A549 (cell line): ENCODE measurements around the gene SHH. TPM values are rescaled to one million over a fixed set of nuclear protein-coding genes. Genes with fewer than 3 reads are reported as not detected.

ENCODE experiments used
- ATAC-seq, 2 experiments: fragments of 200-7000 bp in 1 of 2; fragments of >200 bp in 1 of 2; cut with Nextera tagmentation in 1 of 2; cut with Tn5 transposase in 1 of 2; 3 replicates each; pipeline versions ENCODE4 v1.8.0 to v1.9.1; 2018 to 2020; ENCODE audit warnings: mild to moderate bottlenecking in 1 of 2, moderate library complexity in 1 of 2
- CTCF ChIA-PET: fragments of 300-600 bp; sonication (Branson Sonifier 250); formaldehyde crosslinking; extraction: SDS; loops from one replicate; lab custom pipeline; 2021; ENCODE audit warnings: antibody characterized with exemption, inconsistent platforms; lab: Yijun Ruan, JAX
- POLR2A ChIA-PET: fragments of 350-600 bp; formaldehyde crosslinking; extraction: SDS; loops from one replicate; lab custom pipeline; 2021; ENCODE audit warnings: antibody characterized with exemption, inconsistent platforms; lab: Yijun Ruan, JAX
- DNase-seq, 2 experiments: peaks; one replicate each; pipeline versions ENCODE4 v3.0.0 to v3.0.0-alpha.2; 2011 to 2016; ENCODE audit warnings: low read depth in 1 of 2, low spot score in 1 of 2
- FAIRE-seq: peaks from 2 replicates; lab custom pipeline; 2011; peaks lifted over from hg19 to GRCh38; lab: Jason Lieb, UNC
- H3K27ac ChIP-seq, 2 experiments: fragments of >200 bp; sonication (Bioruptor Twin); formaldehyde crosslinking; 3 replicates each; pipeline ENCODE4 v1.5.1; 2016 to 2017
- H3K4me1 ChIP-seq: fragments of >200 bp; sonication (Bioruptor Twin); formaldehyde crosslinking; 3 replicates; pipeline ENCODE4 v1.6.1; 2016
- H3K4me2 ChIP-seq: fragments of >200 bp; sonication (Bioruptor Twin); formaldehyde crosslinking; 3 replicates; pipeline ENCODE4 v1.6.1; 2016
- H3K4me3 ChIP-seq: fragments of >200 bp; sonication (Bioruptor Twin); formaldehyde crosslinking; 3 replicates; pipeline ENCODE4 v1.5.1; 2016
- H3K9me3 ChIP-seq: fragments of >200 bp; sonication (Bioruptor Twin); formaldehyde crosslinking; 3 replicates; pipeline ENCODE4 v1.6.1; 2016
- CBX2 ChIP-seq: fragments of 200-600 bp; sonication (generic); IDR thresholded peaks from 2 replicates; pipeline ENCODE4 v1.6.1; 2016; ENCODE audit warnings: low read depth, mild to moderate bottlenecking, borderline replicate concordance
- EHF ChIP-seq: fragments of 250-450 bp; sonication (Bioruptor Pico); IDR thresholded peaks from 2 replicates; pipeline ENCODE4 v1.5.0; 2020; ENCODE audit warnings: mild to moderate bottlenecking
- FOSL2 ChIP-seq, 2 experiments: fragments of 450-650 bp in 1 of 2; fragments of >200 bp in 1 of 2; sonication (Bioruptor Twin) in 1 of 2; formaldehyde crosslinking; IDR thresholded peaks; 2 replicates each; pipeline versions ENCODE4 v1.5.0 to v1.6.1; 2016 to 2020; ENCODE audit warnings: mild to moderate bottlenecking in 1 of 2, moderate library complexity in 1 of 2
- GATA3 ChIP-seq: IDR thresholded peaks from 2 replicates; pipeline ENCODE4 v1.6.1; 2012; ENCODE audit warnings: borderline replicate concordance
- HDAC2 ChIP-seq: fragments of 200-600 bp; sonication (generic); IDR thresholded peaks from 2 replicates; pipeline ENCODE4 v1.6.1; 2016
- HEYL ChIP-seq: fragments of 250-450 bp; sonication (Bioruptor Pico); IDR thresholded peaks from 2 replicates; pipeline ENCODE4 v1.8.0; 2021; ENCODE audit warnings: mild to moderate bottlenecking, moderate library complexity
- HOXB13 ChIP-seq: fragments of 250-450 bp; sonication (Bioruptor Pico); IDR thresholded peaks from 2 replicates; pipeline ENCODE4 v1.5.0; 2020; ENCODE audit warnings: low read depth, mild to moderate bottlenecking, moderate library complexity
- KDM1A ChIP-seq: fragments of 200-600 bp; sonication (generic); IDR thresholded peaks from 2 replicates; pipeline ENCODE4 v1.6.1; 2016; ENCODE audit warnings: low read depth, mild to moderate bottlenecking
- MAFK ChIP-seq: fragments of 450-650 bp; IDR thresholded peaks from 2 replicates; pipeline ENCODE4 v1.6.1; 2014; ENCODE audit not compliant: partially characterized antibody
- MAZ ChIP-seq: fragments of 150-350 bp; IDR thresholded peaks from 2 replicates; pipeline ENCODE4 v1.6.1; 2014; ENCODE audit warnings: antibody characterized with exemption, low read depth, low read length, borderline replicate concordance
- NPAS2 ChIP-seq: fragments of 250-450 bp; sonication (Bioruptor Pico); IDR thresholded peaks from 2 replicates; pipeline ENCODE4 v1.8.0; 2022; ENCODE audit warnings: mild to moderate bottlenecking, moderate library complexity, borderline replicate concordance
- NR3C1 ChIP-seq: fragments of >200 bp; sonication (Bioruptor Twin); formaldehyde crosslinking; IDR thresholded peaks from 3 replicates; pipeline ENCODE4 v1.6.1; 2017
- RAD21 ChIP-seq, 2 experiments: fragments of >200 bp in 1 of 2; sonication (Bioruptor Twin) in 1 of 2; formaldehyde crosslinking in 1 of 2; IDR thresholded peaks in 1 of 2; conservative IDR thresholded peaks in 1 of 2; 2 replicates in 1 of 2; 3 replicates in 1 of 2; pipeline ENCODE4 v1.6.1; 2012 to 2018; ENCODE audit warnings: inconsistent platforms in 1 of 2
- RARB ChIP-seq: fragments of 250-450 bp; sonication (Bioruptor Pico); IDR thresholded peaks from 2 replicates; pipeline ENCODE4 v1.8.0; 2021; ENCODE audit warnings: mild to moderate bottlenecking, moderate library complexity
- RFX5 ChIP-seq: fragments of 450-650 bp; IDR thresholded peaks from 2 replicates; pipeline ENCODE4 v1.7.1; 2014; ENCODE audit warnings: antibody characterized with exemption, mild to moderate bottlenecking, moderate library complexity
- ZNF302 ChIP-seq: fragments of 250-450 bp; sonication (Bioruptor Pico); IDR thresholded peaks from 2 replicates; pipeline ENCODE4 v1.9.0; 2021; ENCODE audit warnings: inconsistent platforms, mild to moderate bottlenecking, moderate library complexity
- WGBS: methylation state at CpG from one replicate; pipeline ENCODE4 v1.1.6; 2017; ENCODE audit errors: missing lambda C conversion rate; 5-methylcytosine and 5-hydroxymethylcytosine counted together
- polyA plus RNA-seq, 4 experiments: library from polyadenylated mRNA; depleted of rRNA in 3 of 4; stranded (reverse); fragments of >200 nt; fragmentation: RNase III in 1 of 4; extraction: RNeasy Plus Mini Kit Qiagen cat#74134 plus additional on column Dnase treatment in 1 of 4; gene quantifications; 2 replicates in 3 of 4; 3 replicates in 1 of 4; pipeline ENCODE4 v1.2.3, GENCODE V29; 2011 to 2017
- TF ChIP-seq, protein P1 (sequence below): IDR thresholded peaks from 2 replicates; pipeline ENCODE4 v1.6.1; 2012
- TF ChIP-seq, protein P2 (sequence below): fragments of 250-450 bp; sonication (Bioruptor Pico); IDR thresholded peaks from 2 replicates; pipeline ENCODE4 v1.5.0; 2020; ENCODE audit warnings: low read depth, mild to moderate bottlenecking, moderate library complexity
- TF ChIP-seq, protein P3 (sequence below): fragments of >200 bp; sonication (Bioruptor Twin); formaldehyde crosslinking; IDR thresholded peaks from 3 replicates; pipeline ENCODE4 v1.6.1; 2016
- TF ChIP-seq, protein P4 (sequence below): IDR thresholded peaks from 2 replicates; pipeline ENCODE4 v1.6.1; 2012; ENCODE audit warnings: low read depth, borderline replicate concordance
- TF ChIP-seq, protein P5 (sequence below): fragments of 150-350 bp; IDR thresholded peaks from 2 replicates; pipeline ENCODE4 v1.6.1; 2014; ENCODE audit warnings: low read depth, mild to moderate bottlenecking, low read length
- TF ChIP-seq, protein P6 (sequence below): fragments of >200 bp; sonication (Bioruptor Twin); formaldehyde crosslinking; IDR thresholded peaks from 3 replicates; pipeline ENCODE4 v1.5.1; 2016

Gene SHH
- polyA plus RNA-seq, 2 of the 4 experiments (the other 2 are of a cell fraction): 0.84 to 1.2 TPM

DNA sequence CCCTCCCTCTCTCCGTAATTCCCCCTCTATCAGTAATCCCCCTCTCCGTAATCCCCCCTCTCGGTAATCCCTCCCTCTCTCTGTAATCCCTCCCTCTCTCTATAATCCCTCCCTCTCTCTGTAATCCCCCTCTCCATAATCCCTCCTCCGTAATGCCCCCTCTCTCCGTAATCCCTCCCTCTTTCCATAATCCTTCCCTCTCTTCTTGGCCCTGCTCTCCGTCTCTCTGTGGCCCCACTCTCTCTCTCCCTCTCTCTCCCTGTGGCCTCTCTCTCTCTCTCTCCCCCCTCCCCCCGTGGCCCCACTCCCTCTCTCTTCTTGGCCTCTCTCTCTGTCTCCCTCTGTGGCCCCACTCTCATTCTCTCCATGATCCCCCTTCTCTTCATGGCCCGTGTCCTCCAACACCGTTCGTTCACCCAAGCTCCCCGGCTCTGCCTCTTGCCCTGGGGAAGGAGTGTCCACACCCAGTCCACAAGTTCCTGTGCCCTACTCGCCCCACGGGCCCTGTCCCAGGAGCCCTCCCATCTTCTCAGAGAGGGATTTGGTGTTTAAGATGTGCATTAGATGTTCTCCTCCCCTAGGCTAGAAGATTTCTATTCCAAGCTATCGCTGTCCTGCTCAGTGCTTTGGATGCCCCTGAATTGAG, 19.8 kb downstream of the SHH start:
- H3K4me3 ChIP-seq: no peak overlapping the region
- no peak for FAIRE-seq
- no peak for DNase-seq
- 70% methylated on average over 10 of the region's 14 CpGs for WGBS
- no peaks in the 10 kb centered on the region for H3K9me3 ChIP-seq
- no peak for ATAC-seq
- ChIA-PET POLR2A (no interaction called here), CTCF (no interaction called here)
- H3K27ac ChIP-seq: no peak overlapping the region
- no peak overlapping the region for H3K4me2 ChIP-seq
- TF ChIP-seq CBX2 (no peak), NR3C1 (no peak), ZNF302 (CRISPR knock-in tag) (no peak), KDM1A (no peak), NPAS2 (CRISPR knock-in tag) (no peak), RAD21 (conservative IDR thresholded peaks at IDR 0.05 in 1 of 2, IDR thresholded peaks at IDR 0.05 in 1 of 2) (no peak), HEYL (no peak), GATA3 (no peak), MAZ (no peak)
- TF ChIP-seq, protein P1, sequence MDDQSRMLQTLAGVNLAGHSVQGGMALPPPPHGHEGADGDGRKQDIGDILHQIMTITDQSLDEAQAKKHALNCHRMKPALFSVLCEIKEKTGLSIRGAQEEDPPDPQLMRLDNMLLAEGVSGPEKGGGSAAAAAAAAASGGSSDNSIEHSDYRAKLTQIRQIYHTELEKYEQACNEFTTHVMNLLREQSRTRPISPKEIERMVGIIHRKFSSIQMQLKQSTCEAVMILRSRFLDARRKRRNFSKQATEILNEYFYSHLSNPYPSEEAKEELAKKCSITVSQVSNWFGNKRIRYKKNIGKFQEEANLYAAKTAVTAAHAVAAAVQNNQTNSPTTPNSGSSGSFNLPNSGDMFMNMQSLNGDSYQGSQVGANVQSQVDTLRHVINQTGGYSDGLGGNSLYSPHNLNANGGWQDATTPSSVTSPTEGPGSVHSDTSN: no peak
- TF ChIP-seq, protein P2, sequence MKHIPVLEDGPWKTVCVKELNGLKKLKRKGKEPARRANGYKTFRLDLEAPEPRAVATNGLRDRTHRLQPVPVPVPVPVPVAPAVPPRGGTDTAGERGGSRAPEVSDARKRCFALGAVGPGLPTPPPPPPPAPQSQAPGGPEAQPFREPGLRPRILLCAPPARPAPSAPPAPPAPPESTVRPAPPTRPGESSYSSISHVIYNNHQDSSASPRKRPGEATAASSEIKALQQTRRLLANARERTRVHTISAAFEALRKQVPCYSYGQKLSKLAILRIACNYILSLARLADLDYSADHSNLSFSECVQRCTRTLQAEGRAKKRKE (CRISPR knock-in tag): no peak
- 0 out of 3 replicates have a peak, but pooled peaks cover 3% of the 10 kb centered on the region for H3K4me1 ChIP-seq

DNA sequence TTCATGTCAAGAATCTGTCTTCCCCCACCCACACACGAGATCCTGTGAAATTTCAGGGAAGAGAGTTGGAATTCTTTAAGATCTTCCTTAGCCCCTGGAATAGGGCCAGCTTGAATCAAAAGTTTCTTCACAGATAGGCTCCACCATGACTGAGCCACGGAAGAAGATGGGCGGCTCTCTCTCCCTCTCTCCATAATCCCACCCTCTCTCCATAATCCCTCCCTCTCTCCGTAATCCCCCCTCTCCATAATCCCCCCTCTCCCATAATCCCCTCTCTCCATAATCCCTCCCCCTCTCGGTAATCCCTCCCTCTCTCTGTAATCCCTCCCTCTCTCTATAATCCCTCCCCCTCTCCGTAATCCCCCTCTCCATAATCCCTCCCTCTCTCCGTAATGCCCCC, 20.4 kb downstream of the SHH start:
- TF ChIP-seq, protein P3, sequence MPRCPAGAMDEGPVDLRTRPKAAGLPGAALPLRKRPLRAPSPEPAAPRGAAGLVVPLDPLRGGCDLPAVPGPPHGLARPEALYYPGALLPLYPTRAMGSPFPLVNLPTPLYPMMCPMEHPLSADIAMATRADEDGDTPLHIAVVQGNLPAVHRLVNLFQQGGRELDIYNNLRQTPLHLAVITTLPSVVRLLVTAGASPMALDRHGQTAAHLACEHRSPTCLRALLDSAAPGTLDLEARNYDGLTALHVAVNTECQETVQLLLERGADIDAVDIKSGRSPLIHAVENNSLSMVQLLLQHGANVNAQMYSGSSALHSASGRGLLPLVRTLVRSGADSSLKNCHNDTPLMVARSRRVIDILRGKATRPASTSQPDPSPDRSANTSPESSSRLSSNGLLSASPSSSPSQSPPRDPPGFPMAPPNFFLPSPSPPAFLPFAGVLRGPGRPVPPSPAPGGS: no peak
- TF ChIP-seq NPAS2 (CRISPR knock-in tag) (no peak), FOSL2 (IDR thresholded peaks at IDR 0.05) (no peak), FOSL2 (CRISPR knock-in tag; IDR thresholded peaks at IDR 0.05) (no peak), MAFK (no peak), GATA3 (no peak), HDAC2 (no peak), MAZ (no peak), RARB (CRISPR knock-in tag) (no peak)
- TF ChIP-seq, protein P4, sequence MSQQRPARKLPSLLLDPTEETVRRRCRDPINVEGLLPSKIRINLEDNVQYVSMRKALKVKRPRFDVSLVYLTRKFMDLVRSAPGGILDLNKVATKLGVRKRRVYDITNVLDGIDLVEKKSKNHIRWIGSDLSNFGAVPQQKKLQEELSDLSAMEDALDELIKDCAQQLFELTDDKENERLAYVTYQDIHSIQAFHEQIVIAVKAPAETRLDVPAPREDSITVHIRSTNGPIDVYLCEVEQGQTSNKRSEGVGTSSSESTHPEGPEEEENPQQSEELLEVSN: no peak
- CTCF ChIA-PET: no interaction called here
- H3K4me3 ChIP-seq: no peak overlapping the region
- H3K9me3 ChIP-seq: no peaks in the 10 kb centered on the region
- 0 out of 3 replicates have a peak, but pooled peaks cover 2% of the 10 kb centered on the region for H3K4me1 ChIP-seq
- ATAC-seq (no peak), DNase-seq (no peak), FAIRE-seq (no peak)
- POLR2A ChIA-PET: no interaction called here
- 71% methylated on average over 6 of the region's 7 CpGs for WGBS
- no peak overlapping the region for H3K27ac ChIP-seq
- no peak overlapping the region for H3K4me2 ChIP-seq

DNA sequence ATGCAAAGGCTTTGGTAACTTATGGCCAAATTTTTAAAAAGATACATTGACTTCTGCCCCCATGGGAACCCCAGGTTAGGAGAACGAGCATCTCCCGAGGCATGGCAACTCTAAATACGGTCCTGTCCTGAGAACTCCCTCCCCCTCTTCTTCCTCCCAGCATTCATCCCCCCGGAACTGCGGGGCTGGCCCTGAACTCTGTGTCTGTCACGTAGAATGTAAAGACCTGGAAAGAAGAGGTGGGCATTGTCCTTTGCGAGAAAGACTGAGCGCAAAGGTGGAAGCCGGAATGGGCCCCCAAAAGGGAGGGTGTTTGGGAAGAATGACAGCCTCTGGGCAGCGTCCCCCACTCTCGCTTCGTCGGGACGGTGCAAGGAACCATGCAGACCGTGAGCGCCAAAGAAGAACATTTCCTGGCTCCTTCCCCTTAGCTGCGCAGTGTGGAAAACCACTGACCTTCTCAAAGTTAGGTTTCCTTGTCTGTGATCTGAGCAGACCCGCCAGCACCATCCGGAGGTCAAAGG, 21.0 kb downstream of the SHH start:
- WGBS: 71% methylated on average over 19 of the region's 19 CpGs
- FAIRE-seq (no peak), DNase-seq (no peak), ATAC-seq (no peak)
- H3K4me3 ChIP-seq: no peak overlapping the region
- H3K4me2 ChIP-seq: no peak overlapping the region
- no peaks in the 10 kb centered on the region for H3K9me3 ChIP-seq
- no peak overlapping the region for H3K27ac ChIP-seq
- H3K4me1 ChIP-seq: no peaks in the 10 kb centered on the region
- CTCF ChIA-PET: interaction anchor here (1.0 to 1.7 kb wide), 2 partner anchors 14 to 878 kb away, joined by 3 to 6 read pairs; no protein-coding TSS in a partner anchor
- TF ChIP-seq RFX5 (no peak), EHF (CRISPR knock-in tag) (no peak), MAFK (no peak), ZNF302 (CRISPR knock-in tag) (no peak), HOXB13 (no peak)
- TF ChIP-seq, protein P5, sequence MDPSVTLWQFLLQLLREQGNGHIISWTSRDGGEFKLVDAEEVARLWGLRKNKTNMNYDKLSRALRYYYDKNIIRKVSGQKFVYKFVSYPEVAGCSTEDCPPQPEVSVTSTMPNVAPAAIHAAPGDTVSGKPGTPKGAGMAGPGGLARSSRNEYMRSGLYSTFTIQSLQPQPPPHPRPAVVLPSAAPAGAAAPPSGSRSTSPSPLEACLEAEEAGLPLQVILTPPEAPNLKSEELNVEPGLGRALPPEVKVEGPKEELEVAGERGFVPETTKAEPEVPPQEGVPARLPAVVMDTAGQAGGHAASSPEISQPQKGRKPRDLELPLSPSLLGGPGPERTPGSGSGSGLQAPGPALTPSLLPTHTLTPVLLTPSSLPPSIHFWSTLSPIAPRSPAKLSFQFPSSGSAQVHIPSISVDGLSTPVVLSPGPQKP: no peak
- TF ChIP-seq, protein P6, sequence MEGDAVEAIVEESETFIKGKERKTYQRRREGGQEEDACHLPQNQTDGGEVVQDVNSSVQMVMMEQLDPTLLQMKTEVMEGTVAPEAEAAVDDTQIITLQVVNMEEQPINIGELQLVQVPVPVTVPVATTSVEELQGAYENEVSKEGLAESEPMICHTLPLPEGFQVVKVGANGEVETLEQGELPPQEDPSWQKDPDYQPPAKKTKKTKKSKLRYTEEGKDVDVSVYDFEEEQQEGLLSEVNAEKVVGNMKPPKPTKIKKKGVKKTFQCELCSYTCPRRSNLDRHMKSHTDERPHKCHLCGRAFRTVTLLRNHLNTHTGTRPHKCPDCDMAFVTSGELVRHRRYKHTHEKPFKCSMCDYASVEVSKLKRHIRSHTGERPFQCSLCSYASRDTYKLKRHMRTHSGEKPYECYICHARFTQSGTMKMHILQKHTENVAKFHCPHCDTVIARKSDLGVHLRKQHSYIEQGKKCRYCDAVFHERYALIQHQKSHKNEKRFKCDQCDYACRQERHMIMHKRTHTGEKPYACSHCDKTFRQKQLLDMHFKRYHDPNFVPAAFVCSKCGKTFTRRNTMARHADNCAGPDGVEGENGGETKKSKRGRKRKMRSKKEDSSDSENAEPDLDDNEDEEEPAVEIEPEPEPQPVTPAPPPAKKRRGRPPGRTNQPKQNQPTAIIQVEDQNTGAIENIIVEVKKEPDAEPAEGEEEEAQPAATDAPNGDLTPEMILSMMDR: no peak
- POLR2A ChIA-PET: no interaction called here
